Fibroblast of skin of left biceps (primary cell): ENCODE results near the gene DMKN.

ENCODE experiments used
- DNase-seq, 2 experiments: peaks; one replicate each; pipeline ENCODE4 v3.0.0-alpha.2; 2013; ENCODE audit warnings: low read depth in 2 of 2

DMKN gene

DNA sequence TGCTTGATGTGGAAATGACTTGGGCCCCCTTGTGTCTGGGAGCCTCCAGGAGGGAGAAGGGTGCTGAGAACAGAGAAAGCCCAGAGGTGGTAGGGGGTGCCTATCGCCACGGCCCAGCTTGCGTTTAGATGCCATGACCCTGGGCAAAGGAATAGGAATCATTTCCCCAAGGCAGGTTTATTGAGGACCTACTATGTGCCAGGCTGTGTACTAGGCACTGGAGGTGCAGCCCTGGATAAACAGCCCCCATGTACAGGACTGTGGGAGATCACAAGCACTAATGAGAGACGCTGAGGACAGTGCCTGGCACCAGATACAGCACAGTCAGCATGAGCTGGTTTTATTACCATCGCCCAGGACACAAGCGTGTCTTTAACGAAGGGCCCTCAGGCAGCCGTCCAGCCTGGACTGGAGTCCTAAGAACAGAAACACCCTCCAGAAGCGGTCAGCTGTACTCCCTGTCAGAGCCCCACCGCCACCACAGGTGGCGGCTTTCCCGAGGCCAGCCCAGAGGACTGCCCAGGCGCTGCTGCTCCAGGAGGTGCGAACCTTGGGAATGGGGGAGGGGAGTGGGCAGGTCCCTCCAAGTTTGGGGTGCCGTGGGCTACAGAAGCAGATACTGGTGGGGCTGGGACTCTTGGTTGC is 36.6 kb upstream of the DMKN start:
- no peak for DNase-seq

DNA sequence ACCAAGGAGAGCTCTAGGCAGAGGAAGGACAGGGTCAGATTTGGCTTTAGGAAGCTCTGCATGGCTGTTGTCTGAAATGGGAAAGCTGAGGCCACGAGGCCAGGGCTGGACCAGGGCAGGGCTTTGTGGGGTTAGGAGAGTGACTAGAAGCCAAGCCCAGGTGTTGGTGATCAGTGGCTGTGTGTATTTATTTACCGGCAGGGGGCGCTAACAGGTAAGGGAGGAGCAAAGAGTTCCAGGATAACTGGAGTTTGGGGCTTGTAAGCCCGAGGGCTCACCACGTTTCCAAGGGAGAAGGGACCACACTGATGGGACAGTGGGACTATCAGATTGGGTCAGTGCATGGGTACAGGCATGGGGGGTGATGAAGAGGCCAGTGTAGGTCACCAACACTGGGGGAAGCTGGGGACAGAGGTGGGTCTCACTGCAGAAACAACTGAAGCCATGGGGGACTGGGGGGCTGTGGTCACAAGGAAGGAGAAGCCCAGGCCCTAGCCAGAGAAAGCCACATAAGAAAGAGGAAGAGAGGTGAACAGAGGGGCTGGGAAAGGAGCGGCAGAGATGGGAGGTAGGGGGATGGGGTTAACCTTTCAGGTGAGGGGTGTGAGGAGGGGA is 35.8 kb upstream of the DMKN start:
- DNase-seq: peak; percentile 14 to 23

DNA sequence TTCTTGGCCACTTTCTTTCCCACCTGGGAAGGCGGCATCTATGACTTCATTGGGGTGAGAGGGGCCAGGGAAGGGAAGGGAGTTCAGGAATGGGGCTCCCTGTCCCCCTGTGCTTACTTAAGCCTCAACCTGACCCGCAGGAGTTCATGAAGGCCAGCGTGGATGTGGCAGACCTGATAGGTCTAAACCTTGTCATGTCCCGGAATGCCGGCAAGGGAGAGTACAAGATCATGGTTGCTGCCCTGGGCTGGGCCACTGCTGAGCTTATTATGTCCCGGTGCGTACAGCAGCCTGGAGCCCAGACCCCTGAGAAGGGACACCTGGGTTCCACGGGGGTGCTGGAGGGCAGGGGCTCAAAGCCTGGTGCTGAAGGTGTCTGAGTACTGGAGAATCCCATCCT is 33.1 kb upstream of the DMKN start:
- no peak for DNase-seq

DNA sequence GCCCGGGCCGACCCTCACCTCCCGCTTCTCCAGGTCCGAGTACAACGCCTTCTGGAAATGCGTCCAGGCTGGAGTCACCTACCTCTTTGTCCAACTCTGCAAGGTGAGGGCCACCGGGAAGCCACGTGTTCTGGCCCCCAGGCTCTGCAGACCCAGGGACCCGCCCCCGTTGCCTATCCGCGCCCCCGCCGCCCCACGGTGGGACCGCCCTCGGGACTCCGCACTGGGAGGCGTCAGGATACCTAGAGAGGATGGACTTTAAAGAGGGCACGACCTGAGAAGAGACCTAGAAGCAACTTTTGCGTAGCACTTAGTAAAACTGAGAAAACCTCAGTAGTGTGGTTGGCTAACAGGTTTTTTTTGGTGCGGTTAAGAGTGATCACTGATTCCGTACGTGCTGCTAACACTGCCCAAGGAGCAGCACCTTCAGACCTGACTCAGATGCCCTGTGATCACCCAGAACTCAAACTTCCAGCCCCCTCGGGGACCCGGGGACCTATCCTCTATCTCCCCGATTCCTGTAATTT is 32.5 kb upstream of the DMKN start:
- DNase-seq: no peak

DNA sequence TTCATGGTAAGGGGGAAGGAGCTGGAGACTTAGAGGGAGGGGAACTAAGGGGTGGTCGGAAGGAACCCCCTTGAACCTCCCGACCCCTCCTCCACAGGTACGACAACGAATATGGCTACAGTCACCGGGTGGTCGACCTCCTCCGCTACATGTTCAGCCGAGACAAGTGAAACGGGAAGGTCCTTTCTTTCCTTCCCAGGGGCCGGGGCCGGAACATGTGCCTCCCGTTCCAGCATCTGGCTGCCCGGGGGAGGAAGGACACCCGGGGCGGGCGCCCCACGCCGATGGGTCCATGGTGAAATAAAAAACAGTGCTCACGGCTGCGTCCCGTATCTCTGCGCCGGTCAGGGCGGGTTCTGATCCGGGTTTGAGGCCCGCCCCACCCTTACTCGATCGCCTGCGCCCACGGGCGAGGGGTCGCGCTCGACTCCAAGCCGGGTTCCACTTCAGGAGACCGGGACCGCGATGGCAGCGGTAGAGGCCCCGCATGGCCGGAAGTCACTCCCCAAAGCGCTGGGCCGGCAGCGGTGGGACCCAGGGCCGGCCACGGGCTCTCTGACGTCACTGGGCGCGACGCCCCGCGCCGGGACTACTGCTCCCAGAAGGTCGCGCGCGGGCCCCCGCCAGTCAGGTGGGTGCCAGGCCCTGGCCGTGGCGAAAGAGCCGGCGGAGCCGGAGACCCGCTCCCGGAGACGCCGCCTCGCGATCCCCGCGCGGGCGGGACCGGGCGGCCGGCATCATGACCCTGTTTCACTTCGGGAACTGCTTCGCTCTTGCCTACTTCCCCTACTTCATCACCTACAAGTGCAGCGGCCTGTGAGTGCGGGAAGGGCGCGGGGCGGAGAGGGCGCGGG is 31.8 kb upstream of the DMKN start, which contains the start of gene TMEM147:
TSS of gene TMEM147 (plus strand) at position 626 of the 854 bp plus-strand sequence. CDS start at position 740, 114 bp downstream.
- DNase-seq: peak; percentile 50 to 60

DNA sequence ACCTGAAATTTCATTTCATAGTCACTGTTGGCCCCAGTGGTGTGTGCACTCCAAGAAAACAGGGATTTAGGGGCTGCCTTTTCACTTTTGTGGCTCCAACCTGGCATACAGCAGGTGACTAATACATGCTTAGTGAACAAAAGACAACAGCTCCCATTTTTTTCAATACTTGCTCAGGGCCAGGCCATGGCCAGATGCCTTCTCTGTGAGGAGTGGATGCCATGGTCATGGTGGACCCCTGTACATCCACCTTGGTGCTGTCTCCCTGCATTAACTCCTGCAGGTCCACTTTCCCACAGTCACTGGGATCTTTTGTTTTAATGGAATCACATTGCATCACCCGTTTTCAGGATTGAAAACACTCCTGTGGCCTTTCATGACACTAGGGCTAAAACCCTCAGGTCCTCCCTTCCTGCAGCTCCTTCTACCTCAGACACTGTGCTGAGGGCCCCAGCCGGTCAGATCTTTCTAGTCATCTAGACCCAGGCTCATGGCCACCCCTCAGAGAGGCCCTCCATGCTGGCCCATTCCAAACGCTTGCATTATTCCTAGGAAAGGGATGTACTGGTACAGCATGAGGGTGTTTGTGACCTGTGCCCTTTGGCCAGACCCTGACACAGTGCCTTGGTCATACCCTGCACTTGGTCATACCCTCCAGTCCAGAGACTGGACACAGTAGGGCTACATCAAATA is 30.8 kb upstream of the DMKN start:
- no peak for DNase-seq

DNA sequence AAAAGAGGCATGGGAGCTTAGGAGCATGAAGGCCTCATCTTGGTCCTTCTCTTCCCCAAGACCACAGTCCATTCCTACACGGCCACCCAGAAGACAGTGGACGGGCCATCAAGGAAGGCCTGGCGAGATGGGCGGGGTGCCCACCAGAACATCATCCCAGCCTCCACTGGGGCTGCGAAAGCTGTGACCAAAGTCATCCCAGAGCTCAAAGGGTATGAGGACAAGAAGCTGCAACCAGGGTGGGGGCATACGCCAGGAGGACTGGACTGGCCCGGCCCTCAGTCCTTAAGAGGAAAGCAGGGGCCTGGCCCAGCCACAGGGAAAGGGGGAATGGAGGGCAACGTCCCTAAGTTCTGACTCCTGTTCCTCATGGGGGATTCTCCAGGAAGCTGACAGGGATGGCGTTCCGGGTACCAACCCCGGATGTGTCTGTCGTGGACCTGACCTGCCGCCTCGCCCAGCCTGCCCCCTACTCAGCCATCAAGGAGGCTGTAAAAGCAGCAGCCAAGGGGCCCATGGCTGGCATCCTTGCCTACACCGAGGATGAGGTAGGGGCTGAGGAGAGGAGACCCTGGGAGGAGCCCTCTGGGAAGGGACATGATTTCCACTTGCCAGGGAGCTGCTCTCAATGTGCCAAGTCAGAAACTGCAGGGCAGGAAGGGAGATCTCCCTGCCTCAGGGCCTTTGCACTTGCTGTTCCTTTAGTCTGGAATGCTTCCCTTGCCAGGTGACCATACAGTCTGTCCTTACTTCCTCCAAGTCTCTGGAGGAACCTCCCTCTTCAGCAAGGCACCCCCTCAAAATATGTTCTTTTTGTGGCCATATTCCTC is 30.0 kb upstream of the DMKN start:
- DNase-seq: no peak

DNA sequence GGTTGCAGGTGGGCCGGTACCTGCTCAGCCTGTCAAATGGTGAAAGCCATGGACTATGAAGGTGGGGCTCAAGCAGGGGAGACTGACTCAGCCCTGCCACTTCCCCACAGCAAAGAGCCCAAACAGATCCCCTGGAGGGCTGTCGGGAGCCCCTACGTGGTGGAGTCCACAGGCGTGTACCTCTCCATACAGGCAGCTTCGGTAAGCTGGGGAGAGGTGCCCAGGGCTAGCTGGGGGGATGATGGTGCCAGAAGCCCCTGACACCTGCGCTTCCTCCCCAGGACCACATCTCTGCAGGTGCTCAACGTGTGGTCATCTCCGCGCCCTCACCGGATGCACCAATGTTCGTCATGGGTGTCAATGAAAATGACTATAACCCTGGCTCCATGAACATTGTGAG is 28.8 kb upstream of the DMKN start:
- no peak for DNase-seq

DNA sequence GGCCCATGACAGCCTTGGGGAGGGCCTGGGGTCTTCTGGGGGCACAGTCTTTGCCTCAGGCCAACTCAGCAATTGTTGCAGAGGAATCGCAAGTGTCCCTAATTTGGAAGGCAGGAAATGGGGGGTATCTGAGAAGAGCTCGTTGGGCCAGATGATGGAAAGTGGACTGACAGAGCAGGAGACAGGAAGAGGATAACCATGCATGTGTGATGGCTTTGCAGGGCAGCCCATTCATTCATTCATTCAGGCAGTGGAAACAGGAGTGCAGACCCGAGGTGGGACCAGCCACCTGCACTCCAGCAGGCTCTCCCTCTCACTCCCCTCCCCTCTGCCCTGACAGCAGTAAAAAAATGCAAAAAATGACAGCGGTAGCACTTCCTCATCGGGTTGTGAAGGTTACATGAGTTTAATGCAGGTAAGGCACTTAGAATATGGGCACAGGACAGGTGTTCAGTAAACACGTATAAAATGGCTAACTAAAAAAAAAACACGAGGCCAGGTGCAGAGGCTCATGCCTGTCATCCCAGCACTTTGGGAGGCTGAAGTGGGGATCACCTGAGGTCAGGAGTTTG is 27.0 kb upstream of the DMKN start:
- no peak for DNase-seq

DNA sequence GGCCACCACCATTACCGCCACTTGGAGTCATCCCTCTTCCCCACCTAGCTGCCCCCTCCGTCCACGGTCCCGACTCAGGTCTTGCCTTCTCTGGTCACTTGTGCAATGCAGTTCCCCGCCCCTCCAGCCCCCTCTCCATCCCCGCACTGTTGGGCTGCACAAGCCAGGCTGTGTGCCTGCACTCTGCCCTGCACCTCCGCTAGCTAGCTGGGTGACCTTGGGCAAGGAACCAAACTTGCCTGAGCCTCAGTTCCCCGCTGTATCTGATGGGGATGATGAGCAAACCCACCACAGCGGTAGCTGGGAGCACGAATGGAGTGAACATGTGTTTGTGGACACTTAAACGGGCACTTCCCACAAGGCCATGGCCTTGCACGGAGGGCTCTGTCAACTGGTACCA is 26.4 kb upstream of the DMKN start:
- DNase-seq: no peak

DNA sequence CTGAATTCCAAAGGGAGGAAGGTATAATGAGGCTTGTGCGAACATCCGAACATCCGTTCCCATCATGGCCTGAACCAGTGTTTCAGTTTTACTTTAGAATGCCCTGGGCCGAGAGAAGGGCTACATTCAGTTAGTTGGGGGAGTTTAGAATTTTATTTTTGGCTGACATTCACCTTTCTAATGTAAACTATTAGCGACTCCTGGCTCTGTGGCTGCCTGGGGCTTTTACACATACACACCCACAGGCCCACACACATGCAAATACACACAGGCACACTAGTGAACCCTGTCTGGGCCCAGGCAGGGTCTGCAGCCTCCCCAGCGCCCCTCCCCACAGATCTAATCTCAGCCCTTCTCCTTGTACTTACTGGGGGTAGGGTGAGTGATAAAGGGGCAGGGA is 25.9 kb upstream of the DMKN start:
- DNase-seq: no peak

DNA sequence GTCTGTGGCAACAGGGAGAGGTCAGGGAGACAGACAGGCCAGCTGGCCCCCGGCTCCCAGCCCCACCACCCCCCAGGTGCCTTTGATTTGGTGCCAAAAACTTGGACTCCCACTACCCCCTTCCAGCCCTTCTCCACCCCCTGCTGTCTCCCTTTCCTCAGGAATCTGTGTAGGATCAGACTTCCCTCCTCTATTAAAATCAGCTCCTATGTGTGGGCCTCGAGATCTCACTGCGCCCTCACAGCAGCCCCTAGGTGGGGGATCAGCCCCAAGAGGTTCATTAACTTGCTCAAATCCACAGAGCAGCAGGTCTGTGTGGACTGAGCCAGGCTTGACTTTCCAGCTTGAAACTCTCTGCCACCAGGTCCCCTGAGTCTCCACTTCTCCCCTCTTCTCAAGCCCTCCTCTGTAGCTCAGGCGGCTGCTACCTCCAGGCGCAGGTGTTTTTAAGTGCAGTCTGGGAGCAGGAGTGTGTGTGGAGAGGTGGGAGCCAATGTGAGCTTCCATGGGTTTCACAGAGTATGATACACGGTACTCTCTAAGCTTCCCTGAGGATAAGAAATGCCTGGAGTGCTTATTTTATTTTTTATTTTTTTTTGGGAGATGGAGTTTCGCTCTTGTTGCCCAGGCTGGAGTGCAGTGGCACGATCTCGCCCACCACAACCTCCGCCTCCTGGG is 21.5 kb upstream of the DMKN start:
- no peak for DNase-seq

DNA sequence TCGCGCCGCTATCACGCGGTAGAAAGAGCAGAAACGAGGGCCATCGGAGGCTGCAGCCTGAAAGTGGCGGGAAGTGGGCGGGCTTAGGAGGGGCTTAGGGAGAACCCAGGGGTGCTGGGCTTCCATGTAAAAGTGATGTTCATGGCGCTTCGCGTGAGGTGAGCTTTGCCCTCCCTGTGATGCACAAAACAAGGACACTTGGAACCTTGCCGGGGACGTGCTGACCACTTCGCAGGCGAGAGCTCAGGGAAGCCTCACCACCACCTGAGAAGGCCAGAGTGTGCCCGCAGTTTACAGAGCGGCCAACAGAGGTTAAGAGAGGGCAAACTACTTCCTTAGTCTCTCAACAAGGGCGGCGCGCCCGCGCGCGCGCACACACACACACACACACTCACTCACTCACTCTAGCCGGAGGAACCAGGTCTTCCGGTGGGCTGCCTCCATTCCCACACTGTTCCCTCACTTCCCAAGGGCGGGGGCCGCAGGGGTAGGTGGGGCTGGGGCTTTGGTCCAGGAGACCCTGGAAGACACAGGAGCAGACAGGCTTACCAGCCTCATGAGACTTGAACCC is 20.5 kb upstream of the DMKN start:
- DNase-seq: no peak

DNA sequence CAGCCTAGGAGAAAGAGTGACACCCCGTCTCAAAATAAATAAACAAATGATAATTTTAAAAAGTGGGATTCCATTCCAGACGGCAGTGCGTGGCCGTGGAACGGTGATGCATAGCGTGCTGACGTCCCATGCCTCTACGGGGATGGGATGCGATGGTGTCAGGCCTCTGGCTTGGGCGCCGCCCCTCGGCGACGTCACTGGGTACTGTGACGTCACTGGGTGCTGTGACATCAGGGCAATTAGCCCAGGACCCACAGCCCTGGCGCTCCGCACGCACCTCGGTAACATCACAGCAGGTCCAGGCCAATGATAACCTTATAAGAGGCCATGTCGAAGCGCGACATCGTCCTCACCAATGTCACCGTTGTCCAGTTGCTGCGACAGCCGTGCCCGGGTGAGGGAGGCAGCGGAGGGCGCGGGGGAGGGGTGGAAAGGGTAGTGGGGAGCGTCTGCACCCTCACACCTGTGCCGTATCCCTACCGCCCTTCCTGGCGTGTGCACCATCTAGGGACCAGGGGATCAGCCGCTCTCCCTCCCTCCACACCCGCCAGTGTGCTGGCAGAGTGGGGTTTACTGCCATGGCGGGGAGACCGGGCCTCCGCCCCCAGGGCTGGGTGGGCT is 19.9 kb upstream of the DMKN start, which contains the start of gene GAPDHS:
TSS of gene GAPDHS (plus strand) at position 256 of the 621 bp plus-strand sequence. CDS start at position 328, 72 bp downstream.
- no peak for DNase-seq

DNA sequence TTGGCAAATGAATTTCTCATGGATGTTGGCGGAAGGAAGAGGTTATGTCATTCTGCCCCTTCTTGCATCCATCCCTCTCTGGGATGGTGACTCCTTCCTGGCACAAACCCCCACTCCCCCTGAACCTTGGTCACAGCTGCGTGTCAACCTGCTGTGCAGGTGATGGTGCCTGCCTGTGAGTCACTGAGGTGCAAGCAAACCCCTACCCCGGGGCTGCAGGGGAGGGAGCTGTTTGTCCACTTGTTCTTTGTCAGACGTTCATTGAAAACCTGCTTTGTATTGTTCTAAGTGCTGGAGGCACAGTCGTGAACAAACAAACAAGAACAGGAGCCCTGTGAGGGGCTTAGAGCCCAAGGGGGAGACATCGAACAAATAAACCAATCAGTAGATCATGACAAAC is 17.8 kb upstream of the DMKN start:
- no peak for DNase-seq

DNA sequence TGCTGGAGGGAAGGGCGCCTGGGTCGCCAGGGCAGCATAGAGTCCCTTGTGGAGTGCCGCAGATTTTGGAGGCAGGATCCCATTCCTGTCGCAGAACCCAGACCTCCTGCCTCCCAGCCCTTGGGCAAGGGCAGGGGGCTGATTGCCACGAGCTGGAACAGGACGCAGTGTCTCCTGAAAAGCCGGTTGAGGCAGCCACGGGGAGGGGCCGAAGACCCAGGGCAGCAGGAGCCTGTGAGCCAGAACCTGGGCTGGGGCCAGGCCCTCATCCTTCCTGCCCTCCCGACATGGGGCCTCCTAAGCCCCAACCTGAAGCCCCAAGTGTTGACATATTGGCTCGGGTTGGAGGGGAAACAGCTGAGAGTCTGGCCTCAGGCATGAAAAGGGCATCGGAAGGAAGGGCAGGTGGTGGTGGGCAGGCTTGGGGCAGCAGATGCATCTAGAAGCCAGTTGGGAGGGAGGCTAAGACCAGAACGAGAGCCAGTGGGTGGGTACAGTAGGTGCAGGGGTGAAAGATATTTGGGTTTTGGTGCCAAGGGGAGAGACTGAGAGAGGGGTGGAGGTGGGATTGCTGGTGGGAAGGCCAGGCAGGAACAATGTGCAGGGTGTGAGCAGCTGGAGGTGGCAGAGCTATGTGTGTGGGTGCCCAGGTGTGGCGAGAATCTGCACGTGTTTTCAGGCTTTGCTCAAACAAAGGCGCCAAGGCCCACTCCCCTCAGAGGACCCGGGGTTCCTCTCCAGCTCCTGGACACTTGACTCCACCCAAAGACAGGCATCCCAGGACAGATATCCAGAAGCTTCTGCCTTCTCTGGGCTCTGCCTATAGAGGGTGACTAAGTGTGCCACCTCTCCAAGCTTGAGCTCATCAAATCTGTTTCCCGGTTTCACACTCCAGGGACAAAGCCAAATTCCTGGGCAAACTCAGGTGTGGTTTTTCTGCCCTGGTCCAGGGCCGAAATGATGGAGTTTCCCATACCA is 16.1 kb upstream of the DMKN start:
- DNase-seq: no peak

DNA sequence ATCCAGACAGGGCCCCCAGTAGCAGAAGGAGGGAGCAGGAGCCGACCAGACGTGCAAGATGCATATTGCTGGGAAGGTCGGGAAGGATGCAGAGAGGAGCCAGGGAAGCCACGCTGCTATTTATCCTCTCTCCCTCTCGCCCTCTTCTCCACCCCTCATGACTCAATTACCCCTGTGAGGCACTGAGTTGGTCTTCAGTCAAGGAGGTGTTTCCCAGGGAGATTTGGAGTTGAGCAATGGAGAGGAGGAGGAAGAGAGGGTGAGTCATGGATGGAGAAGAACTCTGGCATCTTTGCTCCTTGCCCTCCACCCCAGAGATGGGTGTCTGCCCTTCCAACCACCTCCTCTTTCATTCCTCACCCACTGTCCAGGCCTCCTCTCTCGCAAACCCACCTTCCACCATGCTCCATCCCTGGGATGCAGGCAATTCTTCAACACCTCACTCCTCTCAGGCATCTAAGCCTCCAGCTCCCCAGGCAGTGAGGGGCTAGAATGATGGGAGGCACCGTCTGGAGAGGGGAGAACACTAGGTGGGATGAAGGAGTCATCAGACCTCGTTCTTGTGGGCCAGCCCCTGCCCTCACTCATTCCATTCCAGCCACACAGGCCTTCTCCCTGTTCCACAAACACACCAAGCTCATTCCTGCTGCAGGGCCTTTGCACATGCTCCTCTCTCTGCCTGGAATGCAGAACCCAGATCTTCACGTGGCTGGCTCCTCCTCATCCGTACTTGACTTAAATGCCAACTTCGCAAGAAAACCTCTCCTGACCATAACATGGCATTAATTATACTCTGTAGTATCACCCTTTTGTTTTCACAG is 15.0 kb upstream of the DMKN start, which contains the start of gene SBSN:
TSS of gene SBSN (minus strand) at position 94 of the 821 bp plus-strand sequence. CDS start at position 64, 30 bp downstream.
- DNase-seq: peak in 1 of 2 experiments; percentile 18
